ENCODE data around the gene NFIX. TPM values are rescaled to one million over a fixed set of nuclear protein-coding genes. Genes with fewer than 3 reads are reported as not detected.

NFIX gene
- total RNA-seq, 2 experiments from 2014 or later = 3.0 to 3.3 TPM

DNA sequence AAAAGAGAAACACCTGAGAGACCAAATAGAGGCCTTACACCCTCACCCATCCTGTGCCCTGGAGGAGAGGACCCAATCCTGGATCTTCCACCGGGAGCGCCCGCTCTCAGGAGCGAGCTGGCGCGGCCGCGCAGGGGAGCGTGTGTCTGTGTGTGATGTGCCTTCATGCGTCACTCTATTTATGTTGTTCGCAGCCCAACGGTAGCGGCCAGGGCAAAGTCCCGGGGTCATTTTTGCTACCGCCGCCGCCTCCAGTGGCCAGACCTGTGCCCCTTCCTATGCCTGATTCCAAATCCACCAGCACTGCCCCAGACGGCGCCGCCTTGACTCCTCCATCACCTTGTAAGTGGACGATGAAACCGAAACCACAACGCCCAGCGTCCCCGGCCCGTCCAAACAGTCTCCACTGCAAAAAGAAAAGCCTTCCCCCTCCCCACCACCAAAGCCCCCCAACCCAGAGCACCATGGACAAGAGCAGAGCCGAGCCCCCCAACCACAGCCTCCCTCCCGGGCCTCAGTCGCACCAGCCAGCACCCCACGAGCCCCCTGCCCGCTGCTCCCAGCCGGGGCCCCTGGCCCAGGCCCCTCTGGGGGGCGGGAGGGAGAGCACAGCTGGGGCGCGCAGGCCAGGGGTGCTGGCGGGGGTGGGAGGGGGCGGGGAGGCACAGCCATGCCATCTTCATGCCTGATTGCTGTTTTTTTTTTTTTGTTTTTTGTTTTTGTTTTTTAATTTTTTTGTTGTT is 92.7 kb downstream of the NFIX start:
- ChIA-PET CTCF (no interaction called here), POLR2A (no interaction called here)
- no peaks in the 10 kb centered on the region for H3K36me3 ChIP-seq (ENCODE audit: insufficient read depth, low read length)
- H3K9me3 Mint-ChIP-seq = no peaks in the 10 kb centered on the region
- H3K36me3 Mint-ChIP-seq (ENCODE audit: low read depth) = no peaks in the 10 kb centered on the region
- H3K4me3 Mint-ChIP-seq = no peak overlapping the region
- ATAC-seq (ENCODE audit: poor library complexity) (no peak), DNase-seq (no peak)
- no peak for TF ChIP-seq CTCF (IDR thresholded peaks at IDR 0.05)
- H3K27me3 Mint-ChIP-seq = no peaks in the 10 kb centered on the region
- no peak overlapping the region for H3K27ac Mint-ChIP-seq
- H3K4me1 ChIP-seq (ENCODE audit: insufficient read depth, low read length) = no peaks in the 10 kb centered on the region
- no peak overlapping the region for H3K27ac ChIP-seq (ENCODE audit: low read depth in 1 of 2, low read length in 2 of 2)
- no peaks in the 10 kb centered on the region for H3K9me3 ChIP-seq (ENCODE audit: control insufficient read depth in 1 of 2, insufficient read depth in 1 of 2, low read length in 2 of 2)
- no peak overlapping the region for H3K4me3 ChIP-seq (ENCODE audit: low read length)
- no peaks in the 10 kb centered on the region for H3K4me1 Mint-ChIP-seq (ENCODE audit: low read depth)
- no peaks in the 10 kb centered on the region for H3K27me3 ChIP-seq (ENCODE audit: control insufficient read depth in 1 of 2, insufficient read depth in 2 of 2, low read length in 2 of 2)
- intact Hi-C loops (cut with DNase I, micrococcal nuclease) = no loop called here

DNA sequence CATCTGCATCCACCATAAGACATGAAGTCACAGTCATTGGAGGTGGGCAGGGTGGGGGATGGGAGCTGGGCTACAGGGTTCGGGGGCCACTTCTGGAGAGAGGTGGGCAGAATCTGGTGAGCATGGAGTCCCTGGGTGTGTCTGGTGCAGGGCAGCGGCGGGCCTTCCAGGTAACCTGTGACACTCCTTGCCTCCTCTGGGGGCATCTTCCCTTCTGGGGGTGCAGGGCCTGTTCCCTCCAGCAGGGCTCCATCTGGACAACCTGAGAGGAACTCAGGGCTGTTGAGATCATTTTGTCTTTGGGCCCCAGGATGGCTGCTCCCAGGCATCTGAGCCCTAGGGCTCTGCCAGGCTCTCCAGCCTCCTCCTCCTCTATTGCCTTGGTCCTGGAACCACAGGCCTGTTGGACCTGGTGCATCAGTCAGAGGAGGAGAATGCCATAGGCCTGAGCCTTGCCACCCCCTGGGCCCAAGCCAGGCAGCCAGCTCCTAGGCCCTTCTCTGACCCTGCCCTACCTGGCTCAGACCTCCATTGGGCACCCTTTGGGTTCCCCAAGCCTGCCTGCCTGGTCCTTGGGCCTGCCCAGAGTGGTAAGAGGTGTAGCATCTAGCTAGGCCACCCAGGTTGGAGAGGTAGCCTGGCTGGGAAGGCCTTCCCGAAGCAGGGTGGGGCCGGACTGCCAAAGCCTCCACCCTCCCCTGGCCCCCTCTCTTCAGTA is 94.0 kb downstream of the NFIX start:
- Mint-ChIP-seq H3K4me3 (no peak overlapping the region), H3K27ac (no peak overlapping the region), H3K4me1 (ENCODE audit: low read depth) (peaks cover 4% of the 10 kb centered on the region), H3K9me3 (no peaks in the 10 kb centered on the region), H3K36me3 (ENCODE audit: low read depth) (no peaks in the 10 kb centered on the region), H3K27me3 (peaks cover 4% of the 10 kb centered on the region)
- H3K4me3 ChIP-seq (ENCODE audit: low read length) = no peak overlapping the region
- no peaks in the 10 kb centered on the region for H3K36me3 ChIP-seq (ENCODE audit: insufficient read depth, low read length)
- no peaks in the 10 kb centered on the region for H3K9me3 ChIP-seq (ENCODE audit: control insufficient read depth in 1 of 2, insufficient read depth in 1 of 2, low read length in 2 of 2)
- H3K27ac ChIP-seq (ENCODE audit: low read depth in 1 of 2, low read length in 2 of 2) = no peak overlapping the region
- ATAC-seq (ENCODE audit: poor library complexity) = peak; percentile 67
- H3K4me1 ChIP-seq (ENCODE audit: insufficient read depth, low read length) = peaks cover 6% of the 10 kb centered on the region
- intact Hi-C loops (cut with DNase I, micrococcal nuclease) = no loop called here
- ChIA-PET POLR2A (no interaction called here), CTCF (interaction anchor here (0.9 to 1.4 kb wide), 2 partner anchors 28 to 124 kb away, joined by 3 to 4 read pairs; no protein-coding TSS in a partner anchor)
- TF ChIP-seq CTCF (IDR thresholded peaks at IDR 0.05) = no peak
- no peaks in the 10 kb centered on the region for H3K27me3 ChIP-seq (ENCODE audit: control insufficient read depth in 1 of 2, insufficient read depth in 2 of 2, low read length in 2 of 2)
- DNase-seq = peak in 2 of 14 experiments; percentile 37 to 50

- Histone ChIP-seq H3K9me3 (ENCODE audit: control insufficient read depth in 1 of 2, insufficient read depth in 1 of 2, low read length in 2 of 2) (no peaks in the 10 kb centered on the region), H3K27ac (ENCODE audit: low read depth in 1 of 2, low read length in 2 of 2) (no peak overlapping the region), H3K4me3 (ENCODE audit: low read length) (no peak overlapping the region), H3K27me3 (ENCODE audit: control insufficient read depth in 1 of 2, insufficient read depth in 2 of 2, low read length in 2 of 2) (no peaks in the 10 kb centered on the region), H3K4me1 (ENCODE audit: insufficient read depth, low read length) (peaks cover 13% of the 10 kb centered on the region), H3K36me3 (ENCODE audit: insufficient read depth, low read length) (no peaks in the 10 kb centered on the region)
- DNase-seq = no peak
- Mint-ChIP-seq H3K27me3 (peaks cover 9% of the 10 kb centered on the region), H3K9me3 (no peaks in the 10 kb centered on the region), H3K27ac (no peak overlapping the region), H3K36me3 (ENCODE audit: low read depth) (no peaks in the 10 kb centered on the region), H3K4me1 (ENCODE audit: low read depth) (peaks cover 4% of the 10 kb centered on the region), H3K4me3 (no peak overlapping the region)
- intact Hi-C loops (cut with DNase I, micrococcal nuclease) = no loop called here
- ChIA-PET POLR2A (no interaction called here), CTCF (interaction anchor here (0.9 to 1.4 kb wide), 2 partner anchors 29 to 124 kb away, joined by 3 to 4 read pairs; no protein-coding TSS in a partner anchor)
- ATAC-seq (ENCODE audit: poor library complexity) = no peak
- TF ChIP-seq CTCF (IDR thresholded peaks at IDR 0.05) = no peak
Measured at GRCh38 chr19:13089857-13090507, 94.7 kb downstream of the NFIX start.
